Esophagus muscularis mucosa (tissue), 3 donors: Measurements from ENCODE around the gene SRSF3.

Experiments
- CTCF ChIP-seq, 3 experiments: fragments of 200-600 bp in 2 of 3; fragments of 450-650 bp in 1 of 3; sonication (generic) in 2 of 3; IDR thresholded peaks; one replicate each; pipeline ENCODE4 v1.5.1; 2017 to 2019; ENCODE audit warnings: antibody characterized with exemption in 3 of 3, mild to moderate bottlenecking in 2 of 3, moderate library complexity in 1 of 3
- POLR2AphosphoS5 ChIP-seq, 2 donors: sonication (generic); formaldehyde crosslinking; IDR thresholded peaks; one replicate each; pipeline ENCODE4 v1.6.1; 2017; ENCODE audit warnings: antibody characterized with exemption in 2 of 2

- no peak for TF ChIP-seq CTCF (IDR thresholded peaks at IDR 0.05)
- no peak for TF ChIP-seq POLR2AphosphoS5 (IDR thresholded peaks at IDR 0.05)
These were observed 1.9 kb upstream of the SRSF3 start for GRCh38 chr6:36592221-36592655.
